ENCODE measurements around the gene MYO18B. TPM values are rescaled to one million over a fixed set of nuclear protein-coding genes. Genes with fewer than 3 reads are reported as not detected.

Gene MYO18B
- total and polyA plus RNA-seq, 9 donors: 0.02 to 0.23 (median 0.10) TPM; not detected in 5

GRCh38 chr22:25987948-25988347 is 246.0 kb downstream of the MYO18B start:
- H3K27me3 ChIP-seq: no peaks in the 10 kb centered on the region

GRCh38 chr22:25990940-25991339 is 249.0 kb downstream of the MYO18B start:
- H3K27me3 ChIP-seq: no peaks in the 10 kb centered on the region
- WGBS, 3 donors: 49 to 66% (median 59%) methylated on average over 7 to 8 of the region's 8 CpGs
- no peak for DNase-seq
- no peak overlapping the region for H3K27ac ChIP-seq
- TF ChIP-seq CTCF (IDR thresholded peaks at IDR 0.05) (no peak), POLR2A (IDR thresholded peaks at IDR 0.05) (no peak), EP300 (IDR thresholded peaks at IDR 0.05) (no peak)
- intact Hi-C loops (cut with DNase I): no loop called here
- H3K36me3 ChIP-seq: no peaks in the 10 kb centered on the region
- H3K4me1 ChIP-seq (ENCODE audit: insufficient read depth): no peaks in the 10 kb centered on the region
- H3K9me3 ChIP-seq: no peaks in the 10 kb centered on the region
- no peak overlapping the region for H3K4me3 ChIP-seq

More at GRCh38 chr22:25987948-25988347, 246.0 kb downstream of the MYO18B start:
- H3K4me1 ChIP-seq (ENCODE audit: insufficient read depth): no peaks in the 10 kb centered on the region
- H3K9me3 ChIP-seq: no peaks in the 10 kb centered on the region
- DNase-seq: no peak
- H3K36me3 ChIP-seq: no peaks in the 10 kb centered on the region
- H3K27ac ChIP-seq: no peak overlapping the region
- 33 to 39% (median 37%) methylated on average over 8 of the region's 8 CpGs for WGBS, 3 donors
- intact Hi-C loops (cut with DNase I): no loop called here
- no peak for TF ChIP-seq CTCF (IDR thresholded peaks at IDR 0.05)
- no peak for TF ChIP-seq POLR2A (IDR thresholded peaks at IDR 0.05)
- no peak for TF ChIP-seq EP300 (IDR thresholded peaks at IDR 0.05)
- no peak overlapping the region for H3K4me3 ChIP-seq

GRCh38 chr22:25992331-25992730 is 250.3 kb downstream of the MYO18B start:
- no peak overlapping the region for H3K27ac ChIP-seq
- DNase-seq: no peak
- H3K4me1 ChIP-seq (ENCODE audit: insufficient read depth): no peaks in the 10 kb centered on the region
- H3K27me3 ChIP-seq: no peaks in the 10 kb centered on the region
- H3K4me3 ChIP-seq: no peak overlapping the region
- TF ChIP-seq CTCF (IDR thresholded peaks at IDR 0.05): no peak
- no peak for TF ChIP-seq POLR2A (IDR thresholded peaks at IDR 0.05)
- no peak for TF ChIP-seq EP300 (IDR thresholded peaks at IDR 0.05)
- 77 to 87% (median 78%) methylated on average over 12 of the region's 12 CpGs for WGBS, 3 donors
- no peaks in the 10 kb centered on the region for H3K9me3 ChIP-seq
- intact Hi-C loops (cut with DNase I): no loop called here
- no peaks in the 10 kb centered on the region for H3K36me3 ChIP-seq

GRCh38 chr22:25996669-25997068 is 254.7 kb downstream of the MYO18B start:
- WGBS, 3 donors: 73 to 80% (median 76%) methylated on average over 7 of the region's 7 CpGs
- no peaks in the 10 kb centered on the region for H3K27me3 ChIP-seq
- H3K36me3 ChIP-seq: no peaks in the 10 kb centered on the region
- intact Hi-C loops (cut with DNase I): no loop called here
- DNase-seq: no peak
- H3K9me3 ChIP-seq: no peaks in the 10 kb centered on the region
- H3K4me3 ChIP-seq: no peak overlapping the region
- TF ChIP-seq EP300 (IDR thresholded peaks at IDR 0.05) (no peak), CTCF (IDR thresholded peaks at IDR 0.05) (no peak), POLR2A (IDR thresholded peaks at IDR 0.05) (no peak)
- no peaks in the 10 kb centered on the region for H3K4me1 ChIP-seq (ENCODE audit: insufficient read depth)
- H3K27ac ChIP-seq: no peak overlapping the region

Measured in ovary (tissue), 9 donors.